Posterior cingulate gyrus (tissue), 11 donors: Measurements from ENCODE around the gene KRT76.

Source experiments
- DNase-seq, 10 donors: peaks; one replicate each; pipeline versions ENCODE4 v3.0.0 to v3.0.0-alpha.2; 2020 to 2021; ENCODE audit warnings: mixed read lengths in 3 of 10
- intact Hi-C: fragments of 100-400 bp; cut with DNase I; formaldehyde crosslinking; loops from one replicate; pipeline ENCODE4 v1.15.1; 2023

KRT76 gene

DNA sequence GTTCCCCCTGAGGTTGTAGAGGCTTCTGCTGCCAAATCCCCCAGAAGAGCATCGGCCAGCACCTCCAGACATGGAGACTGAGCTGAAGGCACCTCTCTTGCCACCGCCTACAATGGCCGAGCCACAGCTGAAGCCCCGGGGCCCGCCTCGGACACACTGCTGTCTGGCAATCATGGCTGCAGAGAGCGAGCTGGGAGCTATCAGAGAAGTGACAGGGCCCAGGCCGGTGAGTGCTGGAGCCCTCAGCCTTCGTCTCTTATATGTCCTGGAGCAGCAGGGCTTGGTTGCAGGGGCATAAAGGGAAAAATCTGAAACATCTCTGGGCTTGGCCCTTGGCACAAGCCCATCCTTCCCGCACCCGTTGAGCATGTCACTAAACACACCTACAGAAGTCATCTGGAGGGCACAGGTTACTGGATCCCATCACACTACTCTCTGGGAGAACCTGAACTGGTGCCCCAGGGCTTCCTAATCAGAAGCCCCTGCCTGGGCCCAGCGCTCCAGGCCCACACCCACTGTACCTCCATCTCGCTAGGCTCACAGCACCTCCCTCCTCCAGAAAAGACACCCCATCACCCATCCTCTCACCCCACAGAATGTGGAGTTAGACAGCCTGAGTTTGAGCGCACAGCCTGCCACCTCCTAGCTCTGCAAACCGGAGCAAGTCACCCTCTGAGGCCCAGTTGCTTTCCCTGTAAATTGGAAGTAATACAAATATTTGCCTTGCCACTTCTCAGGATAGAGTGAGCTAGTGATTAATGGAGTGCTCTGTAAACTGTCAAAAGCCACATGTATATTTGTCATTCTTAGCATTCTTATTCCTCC, 37.0 kb upstream of the KRT76 start, which contains the start of gene KRT4:
Gene KRT4 (minus strand): TSS at position 232 of the 825 bp plus-strand sequence. CDS start 58 bp downstream, at position 174.
- peak in 1 of 10 donors; percentile 78 for DNase-seq
- intact Hi-C loops = no loop called here

- DNase-seq = peak in 2 of 10 donors; percentile 3 to 38
- intact Hi-C loops = no loop called here
These were observed 36.2 kb upstream of the KRT76 start for GRCh38 chr12:52813203-52813819.

DNA sequence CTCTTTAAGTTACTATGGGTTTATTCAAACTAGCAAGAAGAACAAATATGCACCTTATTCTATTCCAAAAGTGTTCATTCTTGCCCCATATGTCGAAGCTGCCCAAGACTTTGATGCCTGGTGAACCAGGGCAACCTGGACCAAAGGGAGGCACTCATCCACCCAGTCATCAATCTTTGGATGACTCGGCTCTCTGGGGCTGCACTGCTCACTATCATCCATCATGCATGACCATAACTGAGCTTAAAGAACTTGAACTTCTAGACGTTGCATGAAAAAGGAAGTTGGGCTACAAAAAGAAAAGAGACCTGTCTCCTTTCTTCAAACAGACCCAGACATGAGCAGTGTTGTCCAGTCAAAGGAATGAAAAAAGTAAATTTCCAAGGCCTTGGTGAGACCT, 35.6 kb upstream of the KRT76 start:
- no peak for DNase-seq
- intact Hi-C loops = no loop called here

DNA sequence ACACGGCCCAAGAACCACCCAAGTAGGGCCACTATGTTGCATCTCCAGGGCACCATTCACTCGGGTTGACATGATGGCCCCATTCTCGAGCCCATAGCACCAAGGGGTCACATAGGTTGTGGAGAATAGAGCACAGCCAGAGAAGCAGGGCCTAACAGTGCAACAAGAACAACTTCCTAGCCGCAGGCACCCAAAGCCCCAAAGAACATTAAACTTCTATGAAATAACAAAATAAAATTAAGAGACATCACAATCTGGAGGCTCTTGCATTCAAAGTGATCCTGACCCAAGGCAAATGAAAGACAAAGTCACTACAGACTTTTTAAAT, 34.9 kb upstream of the KRT76 start:
- intact Hi-C loops = no loop called here

DNA sequence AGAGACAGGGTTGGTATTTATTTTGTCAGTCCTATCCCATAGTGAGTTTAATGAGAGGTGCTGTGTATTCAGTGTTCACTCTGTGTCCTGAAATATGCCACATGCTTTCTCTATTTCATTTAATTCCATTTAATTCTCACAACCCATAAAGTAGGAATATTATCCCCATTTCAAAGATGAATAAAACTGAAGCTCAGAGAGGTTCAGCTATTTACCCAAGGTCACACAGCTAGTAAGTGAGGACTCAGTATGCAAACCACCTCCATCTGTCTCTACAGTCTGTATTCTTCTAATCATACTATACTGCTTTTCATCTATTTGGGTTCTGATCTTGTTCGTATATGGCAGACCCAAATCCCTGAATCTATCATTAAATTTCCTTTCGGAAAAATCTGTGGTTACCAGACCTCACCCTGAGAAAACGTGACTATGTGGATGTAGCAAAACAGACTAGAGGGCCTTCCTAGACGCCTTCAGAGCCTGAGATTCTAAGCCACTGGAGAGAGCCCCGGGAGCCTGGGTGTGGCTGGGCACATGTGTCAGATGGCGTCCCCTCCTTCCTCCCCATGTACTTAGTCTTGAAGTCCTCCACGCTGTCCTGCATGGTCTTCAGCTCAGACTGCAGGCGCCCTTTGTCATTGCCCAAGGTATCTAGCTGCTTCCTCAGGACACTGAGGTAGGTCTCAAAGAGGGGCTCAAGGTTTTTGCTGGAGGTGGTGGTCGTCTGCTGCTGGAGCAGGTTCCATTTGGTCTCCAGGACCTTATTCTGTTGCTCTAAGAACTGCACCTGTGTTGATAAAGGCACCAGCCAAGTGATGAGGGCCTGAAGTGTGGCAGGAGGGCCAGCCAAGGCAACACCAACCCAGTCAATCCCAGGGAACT, 34.3 kb upstream of the KRT76 start:
- intact Hi-C loops = no loop called here
- peak in 1 of 10 donors; percentile 44 for DNase-seq

More for the DNA sequence above, 34.9 kb upstream of the KRT76 start:
- DNase-seq = no peak

- DNase-seq = no peak
- intact Hi-C loops = no loop called here
These were observed 33.4 kb upstream of the KRT76 start for GRCh38 chr12:52810554-52810953.

DNA sequence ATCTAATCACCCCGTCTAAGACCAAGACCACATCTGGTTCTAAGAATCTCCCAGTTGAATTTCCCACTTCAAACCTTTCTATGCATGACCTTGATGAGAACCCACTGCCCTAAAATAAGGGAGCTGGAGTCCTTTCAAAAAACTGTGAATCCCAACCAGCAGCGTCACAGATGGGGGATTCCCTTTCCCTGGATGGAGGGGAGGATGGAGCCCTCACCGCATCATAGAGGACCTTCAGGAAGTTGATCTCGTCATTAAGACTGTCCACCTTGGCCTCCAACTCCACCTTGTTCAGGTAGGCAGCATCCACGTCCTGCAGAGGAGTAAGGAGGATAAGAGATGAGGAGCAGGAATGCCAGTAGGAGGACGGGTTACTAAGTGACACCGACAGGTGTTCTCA, 32.0 kb upstream of the KRT76 start:
- DNase-seq = peak in 1 of 10 donors; percentile 42
- intact Hi-C loops = no loop called here

- intact Hi-C loops = no loop called here
- DNase-seq = peak in 1 of 10 donors; percentile 48
These were observed 31.5 kb upstream of the KRT76 start for GRCh38 chr12:52808573-52809160.

DNA sequence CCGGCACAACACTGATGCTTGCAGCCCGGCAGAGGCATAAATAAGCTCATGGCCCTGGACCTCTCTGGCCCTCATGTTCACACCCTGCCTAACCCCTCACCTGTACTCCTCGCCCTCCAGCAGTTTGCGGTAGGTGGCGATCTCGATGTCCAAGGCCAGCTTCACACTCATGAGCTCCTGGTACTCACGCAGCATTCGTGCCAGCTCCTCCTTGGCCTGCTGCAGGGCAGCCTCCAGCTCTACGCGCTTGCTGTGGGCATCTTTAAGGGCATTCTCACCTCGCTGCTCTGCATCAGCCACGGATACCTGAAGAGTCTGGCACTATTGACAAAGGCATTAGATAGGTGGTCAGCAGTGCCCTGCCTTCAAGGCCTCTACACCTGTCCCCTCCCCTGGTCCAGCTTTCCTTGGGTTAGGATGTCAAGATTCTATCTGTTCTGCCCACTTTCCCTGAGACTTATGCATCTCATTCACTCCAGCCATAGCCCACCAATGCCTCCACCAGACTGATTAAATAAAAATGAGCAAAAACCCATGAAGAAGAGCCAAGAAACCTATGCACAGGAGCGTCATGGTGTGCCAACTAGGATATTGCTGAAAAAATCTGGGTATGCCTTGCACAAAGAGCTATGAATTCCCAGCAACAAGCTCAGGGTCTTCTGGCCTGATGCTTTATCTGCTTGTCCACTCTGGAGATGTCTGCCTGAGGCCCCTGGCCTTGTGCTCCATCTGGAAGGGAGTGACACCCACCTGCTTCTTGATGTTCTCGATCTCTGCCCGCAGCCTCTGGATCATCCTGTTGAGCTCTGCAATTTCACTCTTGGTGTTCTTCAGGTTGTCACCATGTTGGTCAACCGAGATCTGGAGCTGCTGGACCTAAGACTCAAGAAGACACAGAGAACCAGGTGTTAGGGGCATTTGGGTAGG, 30.7 kb upstream of the KRT76 start:
- intact Hi-C loops = no loop called here

DNA sequence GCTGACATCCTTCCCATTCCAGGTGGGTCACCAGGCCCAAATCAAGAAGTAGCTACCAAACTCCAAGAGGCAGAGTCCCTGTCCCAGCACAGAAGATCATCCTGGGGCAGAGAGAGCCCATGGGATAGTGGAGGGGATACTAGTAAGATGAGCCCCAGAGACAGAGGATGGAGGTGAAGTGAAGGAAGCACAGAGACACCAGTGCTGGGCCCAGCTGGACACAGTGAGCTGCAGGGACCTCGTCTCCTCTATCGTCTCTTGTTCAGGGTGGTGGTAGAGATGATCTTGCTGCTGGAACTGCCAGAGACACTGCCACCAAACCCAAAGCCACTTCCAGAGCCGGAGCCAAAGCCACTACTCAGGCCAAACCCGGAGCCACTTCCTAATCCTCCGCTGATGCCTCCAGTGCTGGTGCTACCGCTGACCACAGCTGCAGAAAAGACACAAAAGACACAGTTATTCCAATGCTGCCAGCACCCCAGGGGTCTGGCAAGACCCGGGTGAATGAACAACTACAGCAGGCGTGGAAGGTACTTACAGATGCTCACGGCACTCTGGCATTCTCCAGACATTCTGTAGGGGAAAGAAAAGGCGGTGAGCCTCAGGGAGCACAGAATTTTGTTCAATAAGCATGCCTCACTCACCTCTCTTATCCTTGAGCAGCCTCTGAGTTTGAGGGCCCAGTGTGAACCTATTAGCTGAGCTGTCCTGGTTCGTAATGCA, 29.8 kb upstream of the KRT76 start:
- intact Hi-C loops = no loop called here
- peak in 1 of 10 donors; percentile 50 for DNase-seq

More for the DNA sequence above, 30.7 kb upstream of the KRT76 start:
- DNase-seq = peak in 1 of 10 donors; percentile 54

GRCh38 chr12:52806169-52806811, 29.1 kb upstream of the KRT76 start:
- no peak for DNase-seq
- intact Hi-C loops = no loop called here

DNA sequence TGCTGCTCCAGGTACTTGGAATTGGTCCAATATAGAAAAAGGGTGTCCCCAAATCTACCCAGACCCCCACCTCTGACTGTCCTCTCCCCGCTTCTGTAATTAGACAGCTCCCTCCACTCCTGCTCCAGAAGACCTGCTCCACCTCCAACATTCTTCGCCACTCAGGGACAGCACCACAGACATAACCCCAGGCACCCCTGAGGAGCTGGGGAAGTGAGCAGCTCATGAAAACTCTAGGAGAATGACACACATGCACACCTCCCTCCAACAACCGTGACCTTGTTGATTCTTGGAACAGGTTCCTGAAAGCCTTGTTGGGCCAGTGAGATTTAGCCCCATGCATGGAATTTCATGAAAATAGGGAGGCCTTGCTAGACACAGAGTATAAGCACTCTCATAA, 28.6 kb upstream of the KRT76 start:
- DNase-seq = peak in 1 of 10 donors; percentile 18
- intact Hi-C loops = no loop called here

DNA sequence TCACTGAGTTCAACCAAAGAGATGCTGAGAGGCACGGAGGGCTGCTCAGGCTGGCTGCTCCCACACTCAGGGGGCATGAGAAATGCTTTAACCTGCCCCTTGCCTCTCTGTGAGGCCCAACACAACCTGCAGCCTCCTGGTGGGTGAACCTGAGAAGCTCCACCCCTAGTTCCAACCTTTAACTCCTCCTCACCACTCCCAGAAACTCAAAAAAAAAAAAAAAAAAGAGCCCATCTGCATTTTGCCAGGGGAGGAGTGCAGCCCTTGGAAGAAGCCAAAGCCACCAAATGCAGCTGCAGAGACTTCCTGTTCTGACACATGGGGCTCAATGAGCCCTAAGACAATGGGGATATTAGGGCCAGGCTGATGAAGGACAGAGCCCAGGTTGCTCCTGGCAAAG, 27.9 kb upstream of the KRT76 start:
- intact Hi-C loops = no loop called here
- peak in 1 of 10 donors; percentile 66 for DNase-seq

- no peak for DNase-seq
- intact Hi-C loops = no loop called here
These were observed 25.3 kb upstream of the KRT76 start for GRCh38 chr12:52802442-52802841.

DNA sequence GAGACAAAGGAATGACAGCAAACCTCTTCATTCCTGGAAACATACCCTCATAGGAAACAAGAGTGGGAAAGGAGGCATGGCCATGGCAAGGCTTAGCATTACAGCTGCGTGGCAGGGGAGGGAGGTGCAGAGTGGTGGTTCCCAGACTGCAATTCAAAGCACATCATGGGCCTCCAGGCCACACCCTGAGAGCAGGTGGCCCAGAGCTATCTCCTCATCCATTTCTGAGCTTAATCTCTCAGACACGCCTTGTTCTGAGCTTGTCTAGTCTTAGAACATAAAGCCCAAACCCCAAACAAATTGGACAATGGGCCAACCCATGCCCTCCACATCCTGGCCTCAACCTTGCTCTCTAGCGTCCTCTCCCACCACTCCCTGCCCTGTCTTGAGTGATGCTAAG, 24.6 kb upstream of the KRT76 start:
- intact Hi-C loops = no loop called here
- DNase-seq = peak in 1 of 10 donors; percentile 24

DNA sequence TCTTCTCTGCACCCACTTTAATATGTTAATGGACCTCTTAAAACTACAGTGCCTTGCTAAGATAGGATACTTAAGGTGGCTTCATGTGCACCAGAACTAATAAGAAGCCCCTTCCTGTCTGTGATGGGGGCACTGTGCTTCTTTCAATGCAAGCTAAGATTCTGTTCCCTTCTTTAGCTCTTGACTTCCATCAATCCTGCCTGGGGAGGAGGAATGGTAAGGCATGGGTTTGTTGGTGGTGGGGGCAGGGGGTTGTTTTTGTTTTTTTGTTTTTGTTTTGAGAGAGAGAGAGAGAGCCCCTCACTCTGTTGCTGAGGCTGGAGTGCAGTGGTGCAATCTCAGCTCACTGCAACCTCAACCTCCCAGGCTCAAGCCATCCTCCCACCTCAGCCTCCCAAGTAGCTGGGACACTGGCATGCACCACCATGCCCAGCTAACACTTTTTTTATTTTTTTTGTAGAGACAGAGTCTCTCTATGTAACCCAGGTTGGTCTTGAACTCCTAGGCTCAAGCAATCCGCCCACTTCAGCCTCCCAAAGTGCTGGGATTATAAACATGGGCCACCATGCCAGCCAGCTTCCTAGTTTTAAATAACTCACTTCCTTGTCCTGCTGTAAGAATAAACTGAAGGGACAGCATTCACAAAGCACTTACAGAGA, 23.2 kb upstream of the KRT76 start:
- intact Hi-C loops = no loop called here
- DNase-seq = peak in 1 of 10 donors; percentile 39

- intact Hi-C loops = no loop called here
- DNase-seq = peak in 1 of 10 donors; percentile 25
These were observed 22.5 kb upstream of the KRT76 start for GRCh38 chr12:52799505-52800211.
